HFFc6 (cell line): ENCODE data around the gene RNPEPL1. TPM values are rescaled to one million over a fixed set of nuclear protein-coding genes. Genes with fewer than 3 reads are reported as not detected.

Source experiments
- DNase-seq: peaks from one replicate; pipeline ENCODE4 v3.0.0-alpha.2; 2018
- H3K27ac Mint-ChIP-seq: 2 replicates; pipeline ENCODE4 v1.8.0; 2020; ENCODE audit warnings: mild to moderate bottlenecking, mixed read lengths
- H3K27me3 Mint-ChIP-seq: 2 replicates; pipeline ENCODE4 v1.8.0; 2021; ENCODE audit warnings: mild to moderate bottlenecking, moderate library complexity, mixed read lengths; ENCODE audit not compliant: insufficient read depth
- H3K36me3 Mint-ChIP-seq: 2 replicates; pipeline ENCODE4 v1.8.0; 2021; ENCODE audit warnings: low read depth, mixed read lengths
- H3K4me1 Mint-ChIP-seq: 2 replicates; pipeline ENCODE4 v1.8.0; 2020; ENCODE audit warnings: low read depth, mixed read lengths
- H3K4me3 Mint-ChIP-seq: 2 replicates; pipeline ENCODE4 v1.8.0; 2020; ENCODE audit warnings: mild to moderate bottlenecking, moderate library complexity, mixed read lengths
- H3K9me3 Mint-ChIP-seq: 2 replicates; pipeline ENCODE4 v1.8.0; 2020; ENCODE audit warnings: mild to moderate bottlenecking, mixed read lengths
- CTCF ChIP-seq: fragments of 200-600 bp; sonication (generic); IDR thresholded peaks from 2 replicates; pipeline ENCODE4 v1.5.0; 2021; ENCODE audit warnings: antibody characterized with exemption, mild to moderate bottlenecking
- total RNA-seq, 6 experiments: library from RNA; stranded (reverse); fragmentation: NEBNext Ultra II Directional; extraction: Animal tissue kit (Norgen Biotek cat#: 25700); gene quantifications; 2 replicates in 1 of 6; 3 replicates in 5 of 6; pipeline ENCODE4 v1.2.3, GENCODE V29; 2021

RNPEPL1 gene
- total RNA-seq, 6 experiments from 2014 or later: 36.9 to 48.5 (median 43.3) TPM

- Mint-ChIP-seq H3K27ac (no peak overlapping the region), H3K4me3 (no peak overlapping the region), H3K4me1 (peaks cover 21% of the 10 kb centered on the region), H3K36me3 (peaks cover 14% of the 10 kb centered on the region), H3K27me3 (peaks cover 2% of the 10 kb centered on the region; the same call in 1 of the 2 replicates), H3K9me3 (0 out of 2 replicates have a peak, but pooled peaks cover 4% of the 10 kb centered on the region)
- no peak for DNase-seq
- TF ChIP-seq CTCF: no peak
These were observed 8.3 kb downstream of the RNPEPL1 start for GRCh38 chr2:240576436-240577205.

- Mint-ChIP-seq H3K4me3 (no peak overlapping the region), H3K27ac (no peak overlapping the region), H3K9me3 (0 out of 2 replicates have a peak, but pooled peaks cover 4% of the 10 kb centered on the region), H3K27me3 (peaks cover 3% of the 10 kb centered on the region), H3K4me1 (peaks cover 30% of the 10 kb centered on the region), H3K36me3 (peaks cover 23% of the 10 kb centered on the region)
- DNase-seq: no peak
- no peak for TF ChIP-seq CTCF
These were observed 9.2 kb downstream of the RNPEPL1 start for GRCh38 chr2:240577281-240578109.

- H3K4me3 Mint-ChIP-seq: no peak overlapping the region
- H3K4me1 Mint-ChIP-seq: peaks cover 36% of the 10 kb centered on the region
- TF ChIP-seq CTCF: no peak
- H3K27ac Mint-ChIP-seq: no peak overlapping the region
- peaks cover 3% of the 10 kb centered on the region for H3K27me3 Mint-ChIP-seq
- H3K36me3 Mint-ChIP-seq: peaks cover 23% of the 10 kb centered on the region
- H3K9me3 Mint-ChIP-seq: 0 out of 2 replicates have a peak, but pooled peaks cover 4% of the 10 kb centered on the region
- no peak for DNase-seq
These were observed 9.8 kb downstream of the RNPEPL1 start for GRCh38 chr2:240578110-240578450.

- Mint-ChIP-seq H3K36me3 (peaks cover 23% of the 10 kb centered on the region), H3K9me3 (0 out of 2 replicates have a peak, but pooled peaks cover 4% of the 10 kb centered on the region), H3K4me3 (no peak overlapping the region), H3K27me3 (peaks cover 3% of the 10 kb centered on the region), H3K4me1 (peaks cover 40% of the 10 kb centered on the region), H3K27ac (peak overlapping the region; percentile 61; the same call in 1 of the 2 replicates)
- no peak for DNase-seq
- no peak for TF ChIP-seq CTCF
These were observed 10.2 kb downstream of the RNPEPL1 start for GRCh38 chr2:240578488-240578887.

- H3K27me3 Mint-ChIP-seq: peaks cover 3% of the 10 kb centered on the region
- H3K4me1 Mint-ChIP-seq: peaks cover 43% of the 10 kb centered on the region
- no peak for DNase-seq
- H3K36me3 Mint-ChIP-seq: peaks cover 23% of the 10 kb centered on the region
- H3K9me3 Mint-ChIP-seq: 0 out of 2 replicates have a peak, but pooled peaks cover 4% of the 10 kb centered on the region
- peak overlapping the region; percentile 87; the same call in 1 of the 2 replicates for H3K27ac Mint-ChIP-seq
- no peak for TF ChIP-seq CTCF
- 0 out of 2 replicates have a peak overlapping the region, but pooled peaks have one; percentile 46 for H3K4me3 Mint-ChIP-seq
These were observed 10.9 kb downstream of the RNPEPL1 start for GRCh38 chr2:240579071-240579762.
